ENCODE data around the gene TEX22. TPM values are rescaled to one million over a fixed set of nuclear protein-coding genes. Genes with fewer than 3 reads are reported as not detected.
A peak's percentile ranks its signal among the peaks of the same experiment; 100 is the strongest.

Gene TEX22
- total and polyA plus RNA-seq, 2 donors (not counting 1 experiment from before 2014, with no cell fraction given): 1.7 to 7.0 TPM

GRCh38 chr14:105397350-105397931 lies 897 bp upstream of the TEX22 start:
- Histone ChIP-seq H3K4me2 (replicated peaks; ENCODE audit: low read depth, low read length, poor library complexity, severe bottlenecking) (peak overlapping the region; percentile 100), H3K27me3 (replicated peaks in 1 of 4; ENCODE audit: control extremely low read depth in 1 of 4, control insufficient read depth in 3 of 4, insufficient read depth in 4 of 4, low read length in 3 of 4) (no peaks in the 10 kb centered on the region), H3K4me1 (ENCODE audit: control insufficient read depth in 2 of 2, insufficient read depth in 2 of 2, low read length in 2 of 2) (peaks cover 16 to 23% of the 10 kb centered on the region in 2 donors), H3K27ac (ENCODE audit: low read length in 2 of 2) (peak overlapping the region; percentile 75 to 86), H3K9ac (ENCODE audit: low read length) (peak overlapping the region; percentile 96), H3K79me2 (ENCODE audit: control insufficient read depth, insufficient read depth, low read length) (peaks cover 18% of the 10 kb centered on the region), H3K36me3 (replicated peaks in 1 of 2; ENCODE audit: control extremely low read depth in 1 of 2, control insufficient read depth in 1 of 2, extremely low read depth in 1 of 2, insufficient read depth in 2 of 2, low read length in 1 of 2) (peaks cover 0 to 2% of the 10 kb centered on the region in 2 experiments), H3K9me3 (ENCODE audit: control extremely low read depth in 1 of 3, control insufficient read depth in 2 of 3, insufficient read depth in 1 of 3, low read length in 2 of 3) (peaks cover 0 to 6% (median 0%) of the 10 kb centered on the region in 3 donors), H4K20me1 (ENCODE audit: control insufficient read depth, insufficient read depth, low read length, poor library complexity, severe bottlenecking) (peaks cover 5% of the 10 kb centered on the region), H3K4me3 (ENCODE audit: control extremely low read depth in 1 of 5, extremely low read depth in 1 of 5, insufficient read depth in 1 of 5, low read depth in 2 of 5, low read length in 4 of 5) (peak overlapping the region in 4 of 5 experiments; percentile 54 to 94 (median 86)), H2AFZ (ENCODE audit: insufficient read depth, low read depth, low read length, poor library complexity, severe bottlenecking) (peak overlapping the region; percentile 91)
- intact Hi-C loops (cut with micrococcal nuclease): loop anchor here (5.0 kb wide), 1 partner anchor 95 kb away; the partner anchor contains the start of gene BRF1
- DNase-seq (no peak), ATAC-seq (ENCODE audit: low read depth) (no peak)
- Mint-ChIP-seq H3K27ac (peak overlapping the region; percentile 91), H3K27me3 (no peaks in the 10 kb centered on the region), H3K4me1 (peaks cover 16% of the 10 kb centered on the region), H3K4me3 (peak overlapping the region; percentile 90), H3K9me3 (ENCODE audit: insufficient read depth) (no peaks in the 10 kb centered on the region)
- TF ChIP-seq EZH2 (IDR thresholded peaks at IDR 0.05; ENCODE audit: borderline replicate concordance, insufficient read depth, low read depth, low read length, poor library complexity, severe bottlenecking): no peak
- TF ChIP-seq, protein P1, sequence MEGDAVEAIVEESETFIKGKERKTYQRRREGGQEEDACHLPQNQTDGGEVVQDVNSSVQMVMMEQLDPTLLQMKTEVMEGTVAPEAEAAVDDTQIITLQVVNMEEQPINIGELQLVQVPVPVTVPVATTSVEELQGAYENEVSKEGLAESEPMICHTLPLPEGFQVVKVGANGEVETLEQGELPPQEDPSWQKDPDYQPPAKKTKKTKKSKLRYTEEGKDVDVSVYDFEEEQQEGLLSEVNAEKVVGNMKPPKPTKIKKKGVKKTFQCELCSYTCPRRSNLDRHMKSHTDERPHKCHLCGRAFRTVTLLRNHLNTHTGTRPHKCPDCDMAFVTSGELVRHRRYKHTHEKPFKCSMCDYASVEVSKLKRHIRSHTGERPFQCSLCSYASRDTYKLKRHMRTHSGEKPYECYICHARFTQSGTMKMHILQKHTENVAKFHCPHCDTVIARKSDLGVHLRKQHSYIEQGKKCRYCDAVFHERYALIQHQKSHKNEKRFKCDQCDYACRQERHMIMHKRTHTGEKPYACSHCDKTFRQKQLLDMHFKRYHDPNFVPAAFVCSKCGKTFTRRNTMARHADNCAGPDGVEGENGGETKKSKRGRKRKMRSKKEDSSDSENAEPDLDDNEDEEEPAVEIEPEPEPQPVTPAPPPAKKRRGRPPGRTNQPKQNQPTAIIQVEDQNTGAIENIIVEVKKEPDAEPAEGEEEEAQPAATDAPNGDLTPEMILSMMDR (IDR thresholded peaks at IDR 0.05): no peak
- 98% methylated on average over 9 of the region's 13 CpGs for WGBS (ENCODE audit: insufficient coverage)
- POLR2A ChIA-PET: interaction anchor here (0.6 to 1.1 kb wide), 4 partner anchors 34 to 97 kb away, joined by 3 read pairs; partner anchors contain the start of genes BRF1 and CRIP1
- CTCF ChIA-PET: interaction anchor here (1.0 to 3.4 kb wide), 3 partner anchors 27 to 92 kb away, joined by 3 to 11 read pairs (median 3); no protein-coding TSS in a partner anchor
